ENCODE results near the gene DRD4. TPM values are rescaled to one million over a fixed set of nuclear protein-coding genes. Genes with fewer than 3 reads are reported as not detected.
A peak's percentile ranks its signal among the peaks of the same experiment; 100 is the strongest.

The DRD4 gene
- total RNA-seq, 1 donor from 2014 or later: 0.22 TPM

GRCh38 chr11:660281-660680 is 23.2 kb downstream of the DRD4 start:
- no peaks in the 10 kb centered on the region for H3K27me3 ChIP-seq (ENCODE audit: low read depth)
- H3K9me3 ChIP-seq (replicated peaks): no peaks in the 10 kb centered on the region
- no peak overlapping the region for H3K4me3 ChIP-seq
- TF ChIP-seq, protein P1, sequence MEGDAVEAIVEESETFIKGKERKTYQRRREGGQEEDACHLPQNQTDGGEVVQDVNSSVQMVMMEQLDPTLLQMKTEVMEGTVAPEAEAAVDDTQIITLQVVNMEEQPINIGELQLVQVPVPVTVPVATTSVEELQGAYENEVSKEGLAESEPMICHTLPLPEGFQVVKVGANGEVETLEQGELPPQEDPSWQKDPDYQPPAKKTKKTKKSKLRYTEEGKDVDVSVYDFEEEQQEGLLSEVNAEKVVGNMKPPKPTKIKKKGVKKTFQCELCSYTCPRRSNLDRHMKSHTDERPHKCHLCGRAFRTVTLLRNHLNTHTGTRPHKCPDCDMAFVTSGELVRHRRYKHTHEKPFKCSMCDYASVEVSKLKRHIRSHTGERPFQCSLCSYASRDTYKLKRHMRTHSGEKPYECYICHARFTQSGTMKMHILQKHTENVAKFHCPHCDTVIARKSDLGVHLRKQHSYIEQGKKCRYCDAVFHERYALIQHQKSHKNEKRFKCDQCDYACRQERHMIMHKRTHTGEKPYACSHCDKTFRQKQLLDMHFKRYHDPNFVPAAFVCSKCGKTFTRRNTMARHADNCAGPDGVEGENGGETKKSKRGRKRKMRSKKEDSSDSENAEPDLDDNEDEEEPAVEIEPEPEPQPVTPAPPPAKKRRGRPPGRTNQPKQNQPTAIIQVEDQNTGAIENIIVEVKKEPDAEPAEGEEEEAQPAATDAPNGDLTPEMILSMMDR (IDR thresholded peaks at IDR 0.05; ENCODE audit: borderline replicate concordance): no peak
- H3K27ac ChIP-seq (replicated peaks): no peak overlapping the region
- H3K36me3 ChIP-seq: peaks cover 50% of the 10 kb centered on the region
- intact Hi-C loops (cut with micrococcal nuclease): loop anchor here (10.0 kb wide), 1 partner anchor 65 kb away; no protein-coding TSS in a partner anchor
- H3K4me1 ChIP-seq: peaks cover 15% of the 10 kb centered on the region
- no peak for DNase-seq

GRCh38 chr11:660681-661444 is 23.8 kb downstream of the DRD4 start:
- TF ChIP-seq, protein P1 (IDR thresholded peaks at IDR 0.05; ENCODE audit: borderline replicate concordance): no peak
- H3K9me3 ChIP-seq (replicated peaks): no peaks in the 10 kb centered on the region
- DNase-seq: no peak
- peak overlapping the region; percentile 10 for H3K27ac ChIP-seq (replicated peaks)
- H3K4me1 ChIP-seq: peaks cover 20% of the 10 kb centered on the region
- no peaks in the 10 kb centered on the region for H3K27me3 ChIP-seq (ENCODE audit: low read depth)
- intact Hi-C loops (cut with micrococcal nuclease): loop anchor here (10.0 kb wide), 1 partner anchor 64 kb away; no protein-coding TSS in a partner anchor
- peaks cover 47% of the 10 kb centered on the region for H3K36me3 ChIP-seq
- no peak overlapping the region for H3K4me3 ChIP-seq

GRCh38 chr11:662689-663274 is 25.7 kb downstream of the DRD4 start:
- Histone ChIP-seq H3K27ac (replicated peaks) (no peak overlapping the region), H3K4me3 (no peak overlapping the region), H3K4me1 (peaks cover 24% of the 10 kb centered on the region), H3K9me3 (replicated peaks) (no peaks in the 10 kb centered on the region), H3K36me3 (peaks cover 38% of the 10 kb centered on the region), H3K27me3 (ENCODE audit: low read depth) (no peaks in the 10 kb centered on the region)
- peak; percentile 59 for DNase-seq
- TF ChIP-seq, protein P1 (IDR thresholded peaks at IDR 0.05; ENCODE audit: borderline replicate concordance): peak; percentile 77
- intact Hi-C loops (cut with micrococcal nuclease): loop anchor here (10.0 kb wide), 1 partner anchor 62 kb away; no protein-coding TSS in a partner anchor

GRCh38 chr11:665062-665703 is 28.1 kb downstream of the DRD4 start:
- Histone ChIP-seq H3K36me3 (peaks cover 19% of the 10 kb centered on the region), H3K27ac (replicated peaks) (peak overlapping the region; percentile 60), H3K4me3 (no peak overlapping the region), H3K4me1 (peaks cover 24% of the 10 kb centered on the region), H3K27me3 (ENCODE audit: low read depth) (no peaks in the 10 kb centered on the region), H3K9me3 (replicated peaks) (no peaks in the 10 kb centered on the region)
- TF ChIP-seq, protein P1 (IDR thresholded peaks at IDR 0.05; ENCODE audit: borderline replicate concordance): no peak
- intact Hi-C loops (cut with micrococcal nuclease): loop anchor here (10.0 kb wide), 1 partner anchor 60 kb away; no protein-coding TSS in a partner anchor
- DNase-seq: no peak

DNA sequence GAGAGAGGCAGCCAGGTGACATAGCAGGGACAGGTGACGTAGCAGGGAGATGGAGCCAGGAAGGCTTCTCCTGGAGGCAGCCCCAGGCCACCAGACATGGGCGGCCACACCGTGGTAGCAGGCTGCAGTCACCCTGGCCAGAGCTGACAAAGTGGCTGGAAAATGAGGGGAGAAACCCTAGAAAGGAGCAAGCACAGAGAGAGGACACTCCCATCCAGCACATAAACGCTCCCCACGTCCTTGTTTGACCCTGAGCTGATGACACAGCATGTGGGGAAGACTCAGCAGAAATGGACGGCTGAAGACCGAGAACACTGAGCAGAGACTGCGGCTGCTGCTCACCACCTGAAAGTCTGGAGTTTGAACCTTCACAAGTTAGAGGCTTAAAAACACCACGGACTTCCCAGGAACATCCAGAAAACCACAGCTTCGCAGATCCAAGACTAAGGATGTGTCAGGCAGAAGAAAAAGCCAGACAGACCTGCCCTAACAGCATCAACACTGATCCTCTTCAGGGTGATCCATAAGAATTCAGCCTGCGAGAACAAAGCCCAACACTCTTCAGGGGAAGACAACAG is 28.7 kb downstream of the DRD4 start:
- no peaks in the 10 kb centered on the region for H3K9me3 ChIP-seq (replicated peaks)
- H3K4me3 ChIP-seq: no peak overlapping the region
- intact Hi-C loops (cut with micrococcal nuclease): loop anchor here (10.0 kb wide), 1 partner anchor 59 kb away; no protein-coding TSS in a partner anchor
- peaks cover 14% of the 10 kb centered on the region for H3K36me3 ChIP-seq
- no peaks in the 10 kb centered on the region for H3K27me3 ChIP-seq (ENCODE audit: low read depth)
- DNase-seq: no peak
- H3K27ac ChIP-seq (replicated peaks): peak overlapping the region; percentile 60
- TF ChIP-seq, protein P1 (IDR thresholded peaks at IDR 0.05; ENCODE audit: borderline replicate concordance): no peak
- peaks cover 23% of the 10 kb centered on the region for H3K4me1 ChIP-seq
